Fibroblast of villous mesenchyme (primary cell): ENCODE measurements around the gene ATP2B2. TPM values are rescaled to one million over a fixed set of nuclear protein-coding genes. Genes with fewer than 3 reads are reported as not detected.
A peak's percentile ranks its signal among the peaks of the same experiment; 100 is the strongest.

Experiments
- DNase-seq: peaks from one replicate; pipeline ENCODE4 v3.0.0-alpha.2; 2010; ENCODE audit warnings: low read depth
- H3K4me3 ChIP-seq: 2 replicates; pipeline ENCODE4 v1.5.1; 2011; ENCODE audit warnings: low read depth, mild to moderate bottlenecking, low read length
- CTCF ChIP-seq: IDR thresholded peaks from 2 replicates; pipeline ENCODE4 v1.5.1; 2012; ENCODE audit warnings: low read depth, mild to moderate bottlenecking, low read length; ENCODE audit not compliant: insufficient read depth
- total RNA-seq: library from RNA; depleted of rRNA; stranded (reverse); fragments of >200 nt; gene quantifications from 2 replicates; pipeline ENCODE4 v1.2.3, GENCODE V29; 2012

Gene ATP2B2
- total RNA-seq, 1 donor = not detected

GRCh38 chr3:10462641-10463532 lies 42.5 kb downstream of the ATP2B2 start:
- H3K4me3 ChIP-seq = no peak overlapping the region
- no peak for TF ChIP-seq CTCF
- DNase-seq = no peak

DNA sequence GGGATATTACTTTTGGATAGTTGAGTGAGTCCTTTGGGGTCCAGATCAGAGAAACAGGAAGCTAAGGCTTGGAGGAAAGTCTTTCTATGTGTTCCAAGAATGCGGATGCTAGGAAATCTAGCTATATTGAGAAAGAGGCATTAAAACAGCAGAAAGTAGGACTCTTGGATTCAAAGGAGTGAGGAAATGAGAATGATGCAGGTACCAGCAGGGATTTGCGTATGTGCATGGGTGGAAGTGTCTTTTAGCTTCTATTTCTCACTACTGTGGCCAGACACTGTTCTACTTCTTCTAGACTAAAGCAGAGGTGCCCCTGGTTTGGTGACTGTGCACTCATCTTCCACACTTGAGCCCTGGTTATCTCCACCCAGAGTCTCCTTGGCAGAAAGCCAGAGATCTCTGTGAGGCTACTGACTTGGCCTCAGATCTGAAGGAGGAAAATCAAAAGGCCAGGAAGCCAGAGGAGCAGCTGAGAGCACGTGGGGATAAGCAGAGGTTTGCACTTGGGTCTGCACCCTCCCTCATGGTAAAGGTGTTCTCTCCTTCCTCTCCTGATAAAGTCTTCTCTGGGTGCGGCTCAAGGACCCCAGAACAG lies 44.3 kb downstream of the ATP2B2 start:
- TF ChIP-seq CTCF = no peak
- DNase-seq = no peak

DNA sequence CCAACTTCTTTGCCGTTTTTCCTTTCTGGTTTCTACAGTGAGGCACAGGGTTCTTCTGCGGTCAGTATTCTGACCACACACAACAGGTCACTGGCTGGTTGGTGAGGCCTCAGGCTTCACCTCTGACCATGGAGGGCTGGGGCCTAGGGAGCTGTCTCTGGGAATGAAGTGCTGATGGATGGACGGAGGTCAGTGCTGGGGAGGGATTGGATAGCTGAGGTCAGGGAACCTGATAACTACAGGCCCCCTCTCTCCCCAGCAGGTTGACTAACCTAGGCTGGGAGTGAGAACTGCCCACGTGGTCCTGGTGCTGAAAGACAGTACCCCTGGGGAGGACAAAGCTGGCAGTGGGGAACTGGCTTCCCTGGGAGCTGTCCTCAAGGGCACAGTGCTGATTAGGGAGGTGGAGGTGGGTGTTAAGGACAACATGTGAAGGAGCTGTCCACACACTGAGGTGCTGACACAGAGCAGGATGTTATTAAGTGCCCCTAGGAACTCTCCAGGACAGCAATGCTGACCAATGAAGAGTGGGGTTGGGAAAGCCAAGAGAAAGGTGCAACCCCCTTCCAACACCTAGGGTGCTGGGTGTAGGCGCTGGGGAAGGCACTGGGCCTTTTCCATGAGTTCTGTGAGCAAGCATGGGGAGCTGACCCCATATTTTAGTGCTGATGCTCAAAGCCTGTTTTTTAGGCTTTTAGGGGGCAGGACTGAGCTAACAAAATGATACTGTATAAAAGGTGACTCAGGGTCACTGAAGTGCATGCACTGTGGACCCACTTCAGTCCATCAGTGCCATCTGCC lies 45.2 kb downstream of the ATP2B2 start:
- DNase-seq = peak; percentile 74
- no peak overlapping the region for H3K4me3 ChIP-seq
- TF ChIP-seq CTCF = no peak

More for the DNA sequence above, 44.3 kb downstream of the ATP2B2 start:
- H3K4me3 ChIP-seq = no peak overlapping the region

DNA sequence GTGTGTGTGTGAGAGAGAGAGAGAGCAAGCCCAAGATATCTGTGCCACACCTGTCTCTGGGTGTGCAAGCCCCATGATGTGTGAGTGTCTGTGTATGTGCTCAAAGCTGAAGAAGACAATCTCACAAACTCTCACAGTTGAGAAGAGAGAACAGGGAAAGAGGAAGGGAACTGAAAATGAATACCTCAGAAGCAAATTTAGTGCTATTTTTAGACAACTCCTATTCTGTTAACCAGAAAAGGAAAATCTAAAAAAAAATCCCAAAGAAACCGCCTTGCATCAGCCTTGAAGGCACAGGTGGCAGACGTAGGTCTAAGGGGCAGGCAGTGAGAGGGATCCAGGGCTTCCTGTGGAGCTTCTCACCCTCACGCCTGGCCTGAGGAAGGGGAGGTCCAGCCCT lies 47.8 kb downstream of the ATP2B2 start:
- no peak for DNase-seq
- no peak for TF ChIP-seq CTCF
- no peak overlapping the region for H3K4me3 ChIP-seq

DNA sequence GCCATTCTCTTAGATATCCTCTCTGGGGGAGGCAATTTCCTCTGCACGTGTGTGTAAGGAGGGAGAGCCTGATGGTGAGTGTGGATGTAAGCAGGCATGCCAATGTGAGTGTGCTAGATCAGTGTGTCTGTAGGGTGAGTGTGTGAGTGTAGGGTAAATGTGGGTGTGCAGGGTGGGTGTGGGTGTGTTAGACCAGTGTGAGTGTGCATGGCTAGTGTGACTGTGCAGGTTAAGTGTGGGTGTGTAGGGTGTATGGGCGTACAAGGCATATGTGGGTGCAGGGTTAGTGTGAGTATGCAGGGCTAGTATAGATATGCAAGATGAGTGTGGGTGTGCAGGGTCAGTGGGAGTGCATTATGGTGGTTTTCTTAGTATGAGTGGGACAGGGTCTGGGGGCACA lies 48.4 kb downstream of the ATP2B2 start:
- TF ChIP-seq CTCF = no peak
- DNase-seq = no peak
- H3K4me3 ChIP-seq = no peak overlapping the region

GRCh38 chr3:10455545-10455914 lies 49.9 kb downstream of the ATP2B2 start:
- DNase-seq = no peak
- no peak overlapping the region for H3K4me3 ChIP-seq
- TF ChIP-seq CTCF = no peak
